Endothelial cell of umbilical vein (primary cell): ENCODE results near the gene SYNGR3. TPM values are rescaled to one million over a fixed set of nuclear protein-coding genes. Genes with fewer than 3 reads are reported as not detected.

Experiments used
- BruUV-seq: library from RNA; stranded (reverse); fragments of 400-500 nt; replicated peaks from 2 replicates; lab custom pipeline; 2021; lab: Mats Ljungman, UMichigan
- CTCF ChIA-PET: fragments of 300-600, 350-600 bp; sonication (Branson Sonifier 250); formaldehyde crosslinking; loops from one replicate; lab custom pipeline; 2021; ENCODE audit warnings: antibody characterized with exemption, inconsistent platforms; lab: Charles Lee
- POLR2A ChIA-PET: fragments of 300-600, 350-600 bp; sonication (Branson Sonifier 250); formaldehyde crosslinking; loops from one replicate; lab custom pipeline; 2021; ENCODE audit warnings: antibody characterized with exemption, inconsistent platforms; lab: Charles Lee
- DNase-seq: peaks from one replicate; pipeline ENCODE4 v3.0.0-alpha.2; 2011; ENCODE audit warnings: low read depth, low spot score
- FAIRE-seq: peaks from 2 replicates; lab custom pipeline; 2011; peaks lifted over from hg19 to GRCh38; lab: Jason Lieb, UNC
- H2AFZ ChIP-seq: 2 replicates; pipeline ENCODE4 v1.6.0; 2012; ENCODE audit warnings: low read depth, low read length, control low read depth, inconsistent platforms
- H3K27ac ChIP-seq: 2 replicates; pipeline ENCODE4 v1.5.1; 2011; ENCODE audit warnings: low read depth, mild to moderate bottlenecking, control low read depth, low read length, moderate library complexity; ENCODE audit not compliant: insufficient read depth
- H3K27me3 ChIP-seq, 2 experiments: 2 replicates each; pipeline versions ENCODE4 v1.6.0 to v1.6.1; 2011; ENCODE audit warnings: low read length in 2 of 2, mixed read lengths in 1 of 2; ENCODE audit not compliant: control insufficient read depth in 2 of 2, insufficient read depth in 2 of 2
- H3K36me3 ChIP-seq, 2 experiments: 2 replicates in 1 of 2; 3 replicates in 1 of 2; pipeline ENCODE4 v1.5.1; 2011; ENCODE audit warnings: low read length in 2 of 2, mild to moderate bottlenecking in 1 of 2, moderate library complexity in 1 of 2; ENCODE audit not compliant: control insufficient read depth in 2 of 2, insufficient read depth in 2 of 2; ENCODE audit errors: extremely low read depth in 1 of 2
- H3K4me1 ChIP-seq: 3 replicates; pipeline ENCODE4 v1.5.1; 2011; ENCODE audit warnings: mild to moderate bottlenecking, low read length; ENCODE audit not compliant: control insufficient read depth, insufficient read depth; ENCODE audit errors: extremely low read depth
- H3K4me2 ChIP-seq: 2 replicates; pipeline ENCODE4 v1.6.1; 2011; ENCODE audit warnings: low read length, control low read depth, mixed read lengths; ENCODE audit not compliant: insufficient read depth
- H3K4me3 ChIP-seq, 3 experiments: fragments of 200-600 bp in 1 of 3; sonication (generic), shearing (Covaris generic) in 1 of 3; replicated peaks in 1 of 3; 2 replicates each; pipeline ENCODE4 v1.5.1; 2011 to 2016; ENCODE audit warnings: control low read depth in 3 of 3, low read length in 3 of 3, mild to moderate bottlenecking in 2 of 3, inconsistent platforms in 1 of 3, low read depth in 1 of 3, moderate library complexity in 1 of 3; ENCODE audit not compliant: insufficient read depth in 1 of 3
- H3K79me2 ChIP-seq: 2 replicates; pipeline ENCODE4 v1.6.0; 2012; ENCODE audit warnings: low read length, inconsistent platforms; ENCODE audit not compliant: control insufficient read depth, insufficient read depth
- H3K9ac ChIP-seq: replicated peaks from 2 replicates; pipeline ENCODE3; 2011; ENCODE audit warnings: low read length, control low read depth; ENCODE audit not compliant: insufficient read depth; ENCODE audit errors: extremely low read depth
- H3K9me1 ChIP-seq: replicated peaks from 3 replicates; pipeline ENCODE4 v1.6.0; 2011; ENCODE audit warnings: mild to moderate bottlenecking, low read length; ENCODE audit not compliant: control insufficient read depth, insufficient read depth; ENCODE audit errors: extremely low read depth
- H3K9me3 ChIP-seq: replicated peaks from 2 replicates; pipeline ENCODE4 v1.5.1; 2012; ENCODE audit warnings: low read length, inconsistent platforms; ENCODE audit not compliant: control insufficient read depth, insufficient read depth
- H4K20me1 ChIP-seq: replicated peaks from 2 replicates; pipeline ENCODE3; 2011; ENCODE audit warnings: mild to moderate bottlenecking, low read length; ENCODE audit not compliant: control insufficient read depth, insufficient read depth; ENCODE audit errors: extremely low read depth
- CTCF ChIP-seq, 2 donors: IDR thresholded peaks; 1 replicate in 1 of 2; 2 replicates in 1 of 2; pipeline ENCODE4 v1.5.1; 2011; ENCODE audit warnings: low read length in 2 of 2, mild to moderate bottlenecking in 2 of 2, moderate library complexity in 2 of 2, control low read depth in 1 of 2, inconsistent platforms in 1 of 2, low read depth in 1 of 2; ENCODE audit not compliant: insufficient read depth in 1 of 2; ENCODE audit errors: extremely low read depth in 1 of 2
- EZH2 ChIP-seq: IDR thresholded peaks from 2 replicates; pipeline ENCODE4 v1.6.1; 2012; ENCODE audit warnings: borderline replicate concordance, low read depth, mild to moderate bottlenecking, moderate library complexity, low read length, inconsistent platforms; ENCODE audit not compliant: severe bottlenecking
- FOS ChIP-seq: IDR thresholded peaks from 2 replicates; pipeline ENCODE4 v1.6.1; 2011; ENCODE audit warnings: mild to moderate bottlenecking, low read length, moderate library complexity, borderline replicate concordance; ENCODE audit not compliant: insufficient read depth
- GATA2 ChIP-seq: IDR thresholded peaks from 2 replicates; pipeline ENCODE4 v1.7.0; 2011; ENCODE audit warnings: low read depth, mild to moderate bottlenecking, moderate library complexity, mixed read lengths, low read length; ENCODE audit not compliant: insufficient read length, insufficient read depth
- JUN ChIP-seq: IDR thresholded peaks from 2 replicates; pipeline ENCODE4 v1.6.1; 2011; ENCODE audit warnings: borderline replicate concordance, low read depth; ENCODE audit not compliant: insufficient read length, insufficient read depth
- MAX ChIP-seq: IDR thresholded peaks from 2 replicates; pipeline ENCODE4 v1.6.1; 2011; ENCODE audit not compliant: insufficient read depth, insufficient read length
- MYC ChIP-seq: IDR thresholded peaks from one replicate; pipeline ENCODE4 v1.6.1; 2011; ENCODE audit warnings: mild to moderate bottlenecking, low read depth, low read length
- POLR2A ChIP-seq: IDR thresholded peaks from 2 replicates; pipeline ENCODE4 v1.6.1; 2012; ENCODE audit warnings: low read depth, mild to moderate bottlenecking, control low read depth, low read length
- POLR2AphosphoS5 ChIP-seq: IDR thresholded peaks from 2 replicates; pipeline ENCODE4 v1.6.1; 2012; ENCODE audit warnings: low read depth, mild to moderate bottlenecking, control low read depth, low read length, moderate library complexity; ENCODE audit not compliant: insufficient read depth
- dilution Hi-C: fragments of 300-500 bp; cut with MboI; formaldehyde crosslinking; loops from one replicate; pipeline ENCODE4 v1.15.0; 2019; ENCODE audit warnings: low sequenced_read_pairs; ENCODE audit not compliant: extremely low pct_ligation_motif_present
- intact Hi-C: fragments of 100-400 bp; cut with micrococcal nuclease; formaldehyde crosslinking; loops from one replicate; pipeline ENCODE4 v1.10.0; 2022
- polyA plus RNA-seq, 4 experiments: library from polyadenylated mRNA; depleted of rRNA in 3 of 4; stranded (reverse) in 3 of 4; unstranded in 1 of 4; fragments of >200 nt; gene quantifications; 2 replicates each; pipeline versions ENCODE4 v1.2.1 to v1.2.3, GENCODE V29; 2011 to 2012; ENCODE audit warnings: missing spikeins in 1 of 4
- total RNA-seq: library from RNA; stranded (reverse); gene quantifications from 2 replicates; pipeline ENCODE4 v1.2.3, GENCODE V29; 2021

SYNGR3 gene
- total and polyA plus RNA-seq, 2 donors (not counting 3 experiments of a cell fraction or from before 2014, with no cell fraction given): 0.95 to 1.4 TPM

GRCh38 chr16:1984347-1985225 lies 5.2 kb upstream of the SYNGR3 start:
- peaks cover 42 to 44% of the 10 kb centered on the region in 2 experiments for H3K27me3 ChIP-seq
- FAIRE-seq (peak; percentile 35), DNase-seq (no peak)
- peak overlapping the region; percentile 67 for H3K4me2 ChIP-seq
- no peaks in the 10 kb centered on the region for H3K9me1 ChIP-seq
- intact Hi-C loops: loop anchor here (1.0 kb wide), 1 partner anchor 13 kb away; no protein-coding TSS in a partner anchor
- CTCF ChIA-PET: interaction anchor here (1.2 to 5.0 kb wide), 5 partner anchors 19 to 156 kb away, joined by 3 to 21 read pairs (median 6); no protein-coding TSS in a partner anchor
- TSS peak; percentile 21 for BruUV-seq
- peaks cover 5% of the 10 kb centered on the region for H3K79me2 ChIP-seq
- peaks cover 0 to 7% of the 10 kb centered on the region in 2 experiments for H3K36me3 ChIP-seq
- peak overlapping the region; percentile 69 for H3K9ac ChIP-seq
- peaks cover 15% of the 10 kb centered on the region for H3K4me1 ChIP-seq
- H3K9me3 ChIP-seq: no peaks in the 10 kb centered on the region
- TF ChIP-seq CTCF (IDR thresholded peaks at IDR 0.05; ENCODE audit: extremely low read depth in 1 of 2, insufficient read depth in 1 of 2, low read depth in 1 of 2, low read length in 2 of 2) (no peak), EZH2 (no peak), FOS (no peak), MYC (no peak), GATA2 (no peak), POLR2A (no peak), MAX (no peak), POLR2AphosphoS5 (no peak), JUN (no peak)
- dilution Hi-C loops: no loop called here
- peak overlapping the region; percentile 51 to 75 (median 71) for H3K4me3 ChIP-seq
- H3K27ac ChIP-seq: no peak overlapping the region
- H4K20me1 ChIP-seq: no peaks in the 10 kb centered on the region
- peak overlapping the region; percentile 10 for H2AFZ ChIP-seq
- POLR2A ChIA-PET: no interaction called here
